ENCODE measurements around the gene SEC14L5. TPM values are rescaled to one million over a fixed set of nuclear protein-coding genes. Genes with fewer than 3 reads are reported as not detected.

Gene SEC14L5
- total RNA-seq, 1 donor from 2014 or later = not detected

DNA sequence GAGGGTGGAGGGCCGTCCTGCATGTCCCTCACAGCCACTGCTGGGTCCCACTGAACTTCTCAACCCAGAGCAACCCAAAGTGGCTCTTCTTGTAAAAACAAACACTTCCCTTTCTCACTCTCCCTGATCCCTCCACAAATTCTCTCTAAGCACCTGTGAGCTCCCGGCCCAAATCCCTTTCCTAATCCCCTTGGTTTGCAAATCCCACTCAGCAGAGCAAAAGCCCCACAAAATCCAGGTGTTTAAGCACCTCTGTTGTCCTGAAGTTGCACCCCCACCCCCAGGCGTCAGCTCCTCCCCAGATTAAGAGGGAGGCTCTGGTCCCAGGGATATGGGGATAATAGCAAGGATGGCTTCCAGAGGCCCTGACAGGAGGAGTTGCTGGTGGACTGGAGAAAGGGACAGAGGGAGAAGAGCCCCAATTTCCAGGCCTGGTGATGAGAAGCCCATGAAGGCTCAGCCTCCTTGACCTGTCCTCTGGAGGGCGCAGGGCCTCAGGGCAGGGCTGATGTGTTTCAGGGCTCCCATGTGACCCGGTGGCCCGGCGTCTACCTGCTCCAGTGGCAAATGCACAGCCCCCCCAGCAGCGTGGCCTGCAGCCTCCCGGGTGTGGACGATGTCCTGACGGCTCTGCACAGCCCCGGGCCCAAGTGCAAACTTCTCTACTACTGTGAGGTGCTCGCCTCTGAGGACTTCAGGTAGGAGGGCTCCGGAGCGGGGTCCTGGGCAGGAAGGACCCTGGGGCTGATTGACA, 52.6 kb downstream of the SEC14L5 start:
- intact Hi-C loops (cut with micrococcal nuclease) = no loop called here

DNA sequence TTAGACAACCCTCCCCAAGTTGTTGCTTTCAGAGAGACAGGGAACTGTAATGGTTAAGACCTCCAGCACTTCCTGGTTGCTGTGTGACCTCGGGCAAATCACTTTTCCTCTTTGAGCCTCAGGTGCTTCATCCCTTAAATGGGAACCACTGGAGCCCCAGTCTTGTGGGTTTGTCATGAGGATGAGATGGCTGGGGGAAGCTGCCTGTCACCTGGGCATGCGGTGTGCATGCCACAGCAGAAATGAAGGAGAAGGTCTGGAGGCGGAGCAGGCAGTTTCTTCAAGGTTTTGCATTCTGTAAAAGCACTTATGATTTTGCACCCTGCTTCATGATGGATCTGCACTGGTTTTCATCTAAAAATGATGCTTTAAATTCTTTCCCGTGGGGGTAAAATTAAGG, 53.5 kb downstream of the SEC14L5 start:
- intact Hi-C loops (cut with micrococcal nuclease) = no loop called here

DNA sequence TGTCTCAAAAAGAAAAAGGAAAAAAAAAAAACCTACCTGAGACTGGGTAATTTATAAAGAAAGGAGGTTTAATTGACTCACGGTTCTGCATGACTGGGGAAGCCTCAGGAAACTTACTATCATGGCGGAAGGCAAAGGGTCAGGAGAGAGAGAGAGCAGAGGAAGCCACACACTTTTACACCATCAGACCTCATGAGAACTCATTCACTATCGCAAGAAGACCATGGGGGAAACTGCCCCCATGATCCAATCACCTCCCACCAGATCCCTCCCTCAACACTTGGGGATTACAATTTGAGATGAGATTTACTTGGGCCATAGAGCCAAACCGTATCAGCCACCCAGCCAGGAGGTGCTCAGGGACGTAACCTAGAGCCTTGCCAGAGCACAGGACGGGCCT, 54.8 kb downstream of the SEC14L5 start:
- intact Hi-C loops (cut with micrococcal nuclease) = no loop called here

DNA sequence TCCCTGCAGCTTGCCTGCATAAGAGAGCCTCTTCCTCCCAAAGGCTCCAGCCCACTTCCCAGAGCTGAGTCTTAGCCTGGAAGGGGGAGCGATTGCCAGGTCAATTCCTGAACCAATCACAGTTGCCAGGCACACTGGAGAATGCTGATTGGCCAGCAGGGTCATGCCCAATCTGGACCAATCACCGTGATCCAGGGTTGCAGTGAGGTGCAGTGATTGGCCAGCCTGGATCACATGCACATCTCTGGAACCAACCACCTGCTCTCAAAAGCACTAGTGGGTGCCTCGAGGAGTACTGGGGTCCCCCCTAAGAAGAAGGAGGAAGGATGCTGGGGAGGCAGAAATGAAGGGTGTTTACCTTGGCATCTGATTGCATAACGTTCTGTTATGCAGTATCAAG, 57.2 kb downstream of the SEC14L5 start:
- intact Hi-C loops (cut with micrococcal nuclease) = no loop called here

DNA sequence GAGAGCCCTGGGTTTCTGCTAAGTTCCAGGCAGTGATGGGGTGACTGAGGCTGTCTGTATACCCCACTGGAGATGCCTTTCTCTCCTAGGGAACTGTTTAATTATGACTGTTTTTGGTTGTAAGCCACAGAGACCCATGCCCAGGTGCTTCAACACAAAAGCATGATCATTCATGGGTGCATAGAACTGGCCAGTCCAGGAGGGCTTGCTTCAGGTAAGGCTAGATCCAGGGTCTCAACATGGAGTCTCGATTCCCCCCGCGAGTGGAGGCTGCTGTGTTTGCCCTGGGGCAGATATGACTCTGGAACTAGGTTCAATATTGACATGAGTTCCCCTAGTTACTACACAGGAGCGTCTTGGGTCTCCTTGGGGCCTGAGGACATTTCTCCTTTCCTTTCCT, 57.8 kb downstream of the SEC14L5 start:
- intact Hi-C loops (cut with micrococcal nuclease) = no loop called here

DNA sequence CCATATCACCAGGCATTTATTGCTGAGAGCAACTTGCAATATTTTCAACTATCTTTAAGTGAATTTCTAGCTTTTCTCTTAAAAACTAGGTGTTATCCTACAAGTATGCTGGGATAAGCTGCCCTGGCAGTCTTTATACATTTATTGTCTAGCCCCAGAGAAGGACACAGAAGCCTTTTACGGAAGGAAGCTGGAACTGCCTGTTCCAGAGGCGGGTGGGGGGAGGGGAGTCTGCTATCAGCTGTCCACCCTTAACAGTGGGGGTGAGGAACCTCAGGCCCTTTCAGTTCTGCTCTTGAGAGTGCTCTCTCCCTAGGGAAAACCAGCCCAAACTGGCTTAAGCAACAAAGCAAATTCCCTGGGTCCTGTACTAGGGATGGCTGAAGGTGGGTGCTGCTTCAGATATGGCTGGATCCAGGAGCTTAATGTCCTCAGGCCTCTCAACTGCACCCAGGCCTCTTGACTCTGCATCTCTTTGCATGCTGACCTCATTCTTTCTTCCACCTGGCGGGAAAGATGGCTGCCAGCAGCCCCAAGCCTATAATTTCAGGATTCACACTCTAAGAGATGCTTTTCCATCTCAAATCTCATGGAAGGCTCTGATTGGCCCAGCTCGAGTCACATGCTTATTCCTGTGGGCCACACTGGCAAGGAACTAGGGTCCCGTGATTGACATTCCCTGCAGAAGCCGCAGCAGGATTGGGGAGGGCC, 59.0 kb downstream of the SEC14L5 start:
- intact Hi-C loops (cut with micrococcal nuclease) = no loop called here

DNA sequence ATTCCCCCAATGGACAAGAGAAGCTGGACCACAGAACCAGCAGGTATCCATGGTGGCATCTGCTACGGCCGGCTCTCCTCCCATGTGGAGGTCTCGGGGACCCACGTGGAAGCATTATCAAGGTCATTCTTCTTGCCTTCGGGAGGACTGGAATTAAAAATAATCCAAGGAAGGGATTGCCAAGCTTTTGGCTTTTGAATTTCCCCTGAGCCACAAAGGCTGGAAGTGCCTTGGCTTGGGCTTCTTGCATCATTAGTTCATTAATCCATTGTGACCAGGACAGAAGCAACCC, 59.5 kb downstream of the SEC14L5 start:
- intact Hi-C loops (cut with micrococcal nuclease) = no loop called here

DNA sequence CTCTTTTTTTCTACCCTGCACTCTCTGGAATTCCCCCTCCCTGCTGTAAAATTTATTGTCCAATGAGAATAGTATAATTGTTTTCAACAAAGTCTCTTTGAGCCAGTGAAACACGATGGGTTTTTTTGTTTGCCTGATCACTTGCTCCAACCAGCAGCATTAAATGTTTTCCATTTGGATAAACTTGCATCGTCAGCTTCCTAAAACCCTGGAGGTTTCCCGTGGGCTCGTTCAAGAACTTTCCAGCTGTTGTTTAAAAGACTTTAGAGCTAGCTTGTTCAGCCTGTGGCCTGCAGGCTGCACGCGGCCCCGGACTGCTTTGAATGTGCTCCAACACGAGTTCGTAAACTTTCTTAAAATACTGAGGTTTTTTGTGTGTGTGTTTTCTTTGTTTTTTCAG, 60.7 kb downstream of the SEC14L5 start:
- intact Hi-C loops (cut with micrococcal nuclease) = no loop called here

DNA sequence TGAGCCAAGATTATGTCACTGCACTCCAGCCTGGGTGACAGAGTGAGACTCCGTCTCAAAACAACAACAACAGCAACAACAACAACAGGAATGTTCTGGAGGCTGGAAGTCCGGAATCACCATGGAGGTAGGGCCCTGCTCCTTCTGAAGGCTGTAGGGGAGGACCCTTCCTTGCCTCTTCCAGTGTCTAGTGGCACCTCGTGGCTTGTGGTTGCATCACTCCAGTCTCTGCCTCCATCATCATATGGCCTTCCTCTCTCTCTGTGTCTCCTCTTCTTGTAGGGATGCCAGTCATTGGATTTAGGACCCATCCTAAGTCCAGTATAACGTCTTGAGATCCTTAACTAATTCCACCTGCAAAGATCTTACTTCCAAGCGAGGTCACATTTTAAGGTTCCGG, 61.6 kb downstream of the SEC14L5 start:
- intact Hi-C loops (cut with micrococcal nuclease) = no loop called here

DNA sequence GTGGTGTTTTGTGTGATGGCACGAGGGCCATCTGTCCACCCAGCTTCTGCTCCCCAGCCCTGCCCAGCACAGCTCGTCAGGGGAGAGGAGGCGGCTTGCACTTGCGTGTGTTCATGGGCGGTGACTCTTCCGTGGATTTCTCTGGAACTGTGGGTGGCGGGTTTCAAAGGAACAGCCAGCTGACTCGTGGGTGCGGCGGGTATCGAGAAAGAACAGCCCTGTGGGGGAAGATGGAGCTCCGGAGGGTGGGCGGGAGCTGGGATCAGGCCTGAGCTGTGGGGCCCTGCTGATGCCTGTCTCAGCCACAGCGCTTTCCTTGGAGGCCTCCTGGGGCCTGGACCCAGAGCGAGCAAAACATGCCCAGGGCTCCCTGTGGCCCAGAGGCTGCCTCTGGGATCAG, 62.4 kb downstream of the SEC14L5 start:
- intact Hi-C loops (cut with micrococcal nuclease) = no loop called here

DNA sequence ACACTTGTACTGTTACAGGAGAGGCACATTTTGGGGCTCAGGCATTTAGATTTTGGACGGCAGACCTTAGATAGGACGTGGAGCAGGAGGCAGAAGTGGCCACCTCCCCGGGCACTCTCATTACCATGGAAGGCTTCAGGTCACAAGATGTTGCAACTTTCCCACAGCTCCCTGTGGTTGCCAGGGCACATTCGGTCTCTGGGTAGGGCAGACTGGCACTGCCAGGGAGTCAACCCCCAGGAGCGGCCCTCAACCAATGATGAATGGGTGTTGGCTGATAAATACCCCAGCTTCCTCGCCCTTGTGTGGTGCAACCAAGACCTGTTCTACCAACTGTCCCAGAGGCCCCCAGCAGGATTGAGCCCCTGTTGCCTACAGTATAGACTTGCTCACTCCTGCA, 64.4 kb downstream of the SEC14L5 start:
- intact Hi-C loops (cut with micrococcal nuclease) = no loop called here

DNA sequence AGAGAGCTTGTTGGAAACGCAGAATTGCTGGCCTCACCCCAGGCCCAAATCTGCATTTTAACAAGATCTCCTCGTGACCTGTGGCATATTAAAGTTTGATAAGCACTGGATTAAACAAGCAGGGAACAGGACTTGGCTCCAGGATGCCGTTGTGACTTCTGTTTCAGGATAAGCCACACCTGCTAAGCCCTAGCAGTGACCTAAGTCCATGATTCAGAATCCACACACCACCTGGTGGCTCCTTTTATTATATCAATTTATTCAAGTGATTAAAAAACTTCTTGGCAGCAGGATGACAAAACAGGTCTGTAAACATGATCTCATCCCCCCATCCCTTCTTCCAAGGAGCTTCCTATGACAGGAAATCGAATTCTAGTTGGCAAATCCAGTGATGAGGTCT, 66.5 kb downstream of the SEC14L5 start:
- intact Hi-C loops (cut with micrococcal nuclease) = no loop called here

DNA sequence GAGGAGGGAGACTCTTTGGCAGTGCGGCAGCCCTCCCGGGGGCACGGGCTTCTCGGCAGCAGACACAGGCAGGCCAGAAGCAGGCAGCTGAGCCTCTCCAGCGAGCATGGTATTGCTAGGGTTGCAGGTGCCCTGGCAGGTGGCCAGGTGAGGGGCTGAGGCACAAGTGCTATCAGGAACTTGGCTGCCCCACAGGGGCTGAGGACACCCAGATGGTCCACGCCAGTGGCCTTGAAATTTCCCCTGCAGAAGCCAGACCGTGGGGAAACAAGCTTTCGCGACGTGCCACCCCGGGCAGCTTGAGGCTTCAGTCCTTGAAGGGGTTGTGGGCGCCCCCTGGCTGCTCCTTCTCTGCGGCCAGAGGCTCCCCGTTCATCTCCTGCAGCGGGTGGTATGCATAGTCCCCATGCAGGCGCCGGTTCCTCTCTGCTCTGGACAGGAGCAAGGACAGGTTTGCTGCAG, 67.1 kb downstream of the SEC14L5 start:
- intact Hi-C loops (cut with micrococcal nuclease) = no loop called here

DNA sequence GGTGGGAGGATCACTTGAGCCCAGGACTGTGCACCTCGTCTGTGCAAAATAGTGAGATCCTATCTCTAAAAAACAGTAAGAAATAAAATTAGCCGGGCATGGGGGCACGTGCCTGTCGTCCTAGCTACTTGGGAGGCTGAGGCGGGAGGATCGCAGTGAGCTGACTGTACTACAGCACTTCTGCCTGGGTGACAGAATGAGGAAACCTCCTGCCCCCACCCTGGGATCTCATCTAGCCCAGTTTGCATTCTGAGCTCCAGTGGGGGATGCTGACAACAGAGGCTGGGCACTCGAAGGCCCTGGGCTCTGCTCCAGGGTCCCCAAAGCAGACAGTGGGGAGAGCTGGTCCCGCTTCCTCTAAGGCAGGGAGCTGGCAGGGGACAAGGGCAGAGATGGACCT, 68.5 kb downstream of the SEC14L5 start:
- intact Hi-C loops (cut with micrococcal nuclease) = no loop called here

DNA sequence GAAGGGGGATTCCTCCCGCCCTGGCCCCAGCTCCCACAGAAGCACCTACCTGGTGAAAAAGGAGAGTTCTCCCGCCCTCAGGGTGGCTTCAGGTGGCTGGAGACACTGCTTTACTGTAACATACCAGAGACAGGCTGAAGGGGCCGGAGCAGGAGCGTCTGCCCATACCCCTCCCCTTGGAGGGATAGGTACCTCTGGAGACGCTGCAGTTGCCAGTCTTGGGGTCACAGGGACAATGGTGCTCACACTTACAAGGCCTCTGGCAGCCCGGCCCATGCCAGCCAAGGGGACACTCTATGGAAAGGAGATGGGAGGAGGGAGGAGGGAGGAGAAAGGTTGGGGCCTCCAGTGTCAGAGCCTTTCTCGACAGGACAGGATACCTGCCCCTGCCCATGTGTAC, 69.0 kb downstream of the SEC14L5 start:
- intact Hi-C loops (cut with micrococcal nuclease) = no loop called here

DNA sequence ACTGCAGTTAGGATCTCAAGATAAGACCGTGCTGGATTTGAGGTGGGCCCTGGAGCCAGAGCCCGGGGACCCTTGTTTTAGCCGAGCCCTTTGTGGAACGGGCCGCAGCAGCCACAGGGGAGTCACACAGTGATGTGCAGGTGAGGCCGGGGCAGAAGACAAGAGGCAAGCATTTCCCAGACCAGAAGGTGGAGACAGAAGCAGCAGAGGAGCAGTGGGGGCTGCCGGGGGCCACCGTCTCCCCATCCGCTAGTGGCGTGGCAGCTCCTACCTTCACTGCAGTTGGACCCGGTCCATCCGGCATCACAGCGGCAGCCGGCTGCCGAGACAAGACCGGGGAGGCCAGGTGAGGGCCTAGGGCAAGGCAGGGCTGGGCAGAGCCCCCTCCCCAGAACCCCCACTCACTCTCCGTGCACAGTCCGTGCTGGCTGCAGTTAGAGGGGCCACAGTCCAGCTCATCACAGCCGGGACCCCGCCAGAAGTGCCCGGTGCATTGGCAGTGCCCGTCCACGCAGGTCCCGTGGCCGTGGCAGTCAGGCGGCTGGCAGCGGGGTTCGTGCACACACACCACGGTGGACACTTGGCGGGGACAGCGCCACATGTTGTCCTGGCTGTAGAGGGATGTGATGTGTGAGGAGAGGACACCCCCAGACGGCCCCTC, 69.6 kb downstream of the SEC14L5 start:
- intact Hi-C loops (cut with micrococcal nuclease) = no loop called here

DNA sequence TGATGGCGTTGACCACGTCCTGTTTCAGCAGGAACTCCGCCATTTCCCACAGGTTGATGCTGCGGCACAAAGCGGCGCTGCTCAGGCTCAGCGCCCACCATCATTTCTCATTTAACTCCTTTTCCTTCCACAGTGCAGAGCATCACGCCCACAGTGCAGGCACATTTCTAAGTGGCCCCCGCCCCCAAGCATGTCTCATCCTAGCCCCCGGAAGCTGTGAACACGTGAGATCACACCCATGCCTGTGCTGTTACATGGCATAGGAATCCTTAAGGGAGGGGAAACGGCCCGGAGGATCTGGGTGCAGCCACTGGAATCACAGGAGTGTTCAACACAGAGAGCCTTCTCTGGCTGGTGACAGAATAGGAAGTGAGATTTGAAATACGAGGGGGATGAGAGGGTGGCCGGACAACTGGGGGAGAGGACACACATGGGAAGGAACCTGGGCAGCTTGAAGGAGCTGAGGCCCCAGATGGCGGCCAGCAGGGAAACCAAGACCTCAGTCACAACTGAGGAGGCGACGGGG, 70.9 kb downstream of the SEC14L5 start:
- intact Hi-C loops (cut with micrococcal nuclease) = no loop called here

DNA sequence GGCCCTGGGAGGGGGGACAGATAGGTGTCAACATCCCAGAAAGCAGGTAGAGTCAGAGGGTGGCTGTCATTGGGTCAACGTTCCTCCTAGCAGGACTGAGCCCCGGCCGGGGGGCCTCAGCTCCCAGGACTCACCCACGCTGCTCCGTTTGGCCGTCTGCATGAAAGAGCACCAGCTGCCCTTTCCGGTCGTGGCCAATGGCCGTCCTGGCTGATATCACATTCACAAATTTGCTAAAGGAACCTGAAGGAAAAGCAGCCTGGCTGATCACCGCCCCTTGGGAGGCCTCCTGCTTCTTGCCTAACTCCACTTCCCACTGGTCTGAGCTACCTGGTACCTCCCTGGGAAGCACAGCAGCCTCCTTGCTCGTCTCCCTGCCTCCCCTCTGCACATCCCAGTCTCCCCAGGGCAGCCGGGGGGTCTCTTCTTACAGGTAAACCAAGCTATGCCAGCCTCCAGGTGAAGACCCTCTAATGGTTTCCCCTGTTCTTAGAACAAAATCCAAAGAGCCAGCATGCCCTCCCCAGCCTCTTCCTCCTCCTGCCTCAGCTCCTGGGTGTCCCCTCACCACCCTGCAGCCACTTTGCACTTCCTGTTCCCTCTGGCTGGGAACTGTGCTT, 72.2 kb downstream of the SEC14L5 start:
- intact Hi-C loops (cut with micrococcal nuclease) = loop anchor here (5.0 kb wide), 1 partner anchor 183 kb away; the partner anchor contains the start of genes GLYR1 and UBN1

DNA sequence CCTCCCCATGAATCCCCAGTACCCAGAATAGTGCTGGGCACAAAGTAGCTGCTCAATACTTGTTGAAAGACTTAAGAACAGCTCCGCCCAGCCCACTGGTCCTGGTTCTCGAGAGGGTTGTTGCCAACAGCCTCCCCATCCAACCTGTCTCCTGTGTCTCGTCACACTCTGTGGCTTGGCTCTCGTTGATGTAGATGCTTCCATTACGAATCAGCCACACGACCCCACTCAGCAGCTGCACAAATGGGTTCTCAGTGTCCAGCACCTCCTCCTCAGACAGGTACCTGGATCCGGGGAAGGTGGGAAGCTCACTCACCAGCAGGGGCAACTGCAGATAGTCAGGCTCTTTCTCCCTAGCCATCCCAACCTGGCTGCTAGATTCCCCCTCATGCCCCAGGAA, 73.5 kb downstream of the SEC14L5 start:
- intact Hi-C loops (cut with micrococcal nuclease) = loop anchor here (5.0 kb wide), 1 partner anchor 184 kb away; the partner anchor contains the start of genes GLYR1 and UBN1

DNA sequence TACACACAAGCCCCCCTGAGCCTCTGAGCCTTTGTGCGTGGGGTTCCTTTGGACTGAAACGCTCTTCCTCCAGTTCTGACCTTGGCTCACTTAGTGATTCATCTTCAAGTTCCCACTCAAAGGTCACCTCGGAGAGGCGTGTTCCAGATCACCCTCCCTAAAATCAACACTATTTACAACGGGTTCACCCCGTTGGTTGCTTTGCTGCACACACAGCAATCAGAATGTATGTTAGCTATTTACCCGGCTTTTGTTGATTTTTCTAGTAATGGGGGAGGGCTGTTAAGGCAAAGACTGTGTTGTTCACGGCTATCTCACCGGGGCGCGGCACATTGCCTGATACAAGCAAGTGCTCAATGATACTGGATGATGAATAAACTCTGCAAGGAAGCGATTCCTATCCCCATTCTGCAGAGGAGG, 74.6 kb downstream of the SEC14L5 start:
- intact Hi-C loops (cut with micrococcal nuclease) = loop anchor here (2.0 to 5.0 kb wide), 2 partner anchors 38 to 185 kb away; partner anchors contain the start of genes ALG1, GLYR1 and UBN1
